MM.1S (cell line): ENCODE results near the gene VGLL4.

Source experiments
- DNase-seq: peaks from one replicate; pipeline ENCODE4 v3.0.0-alpha.2; 2015
- H2AFZ ChIP-seq: fragments of 300-600 bp; sonication (generic); 2 replicates; pipeline ENCODE4 v1.6.0; 2016; ENCODE audit warnings: antibody characterized with exemption, low read length
- H3F3A ChIP-seq: fragments of 300-600 bp; sonication (generic); 2 replicates; pipeline ENCODE4 v1.6.1; 2016; ENCODE audit warnings: mild to moderate bottlenecking, antibody characterized with exemption, low read length, moderate library complexity, mixed read lengths; ENCODE audit not compliant: insufficient read depth
- H3K27ac ChIP-seq: fragments of 300-600 bp; sonication (generic); 2 replicates; pipeline ENCODE4 v1.5.1; 2016; ENCODE audit warnings: mild to moderate bottlenecking, low read length
- H3K27me3 ChIP-seq: fragments of 300-600 bp; sonication (generic); replicated peaks from 2 replicates; pipeline ENCODE4 v1.6.0; 2016; ENCODE audit warnings: low read length; ENCODE audit not compliant: insufficient read depth
- H3K36me3 ChIP-seq: fragments of 300-600 bp; sonication (generic); replicated peaks from 2 replicates; pipeline ENCODE4 v1.6.1; 2016; ENCODE audit warnings: mild to moderate bottlenecking, low read length, mixed read lengths; ENCODE audit not compliant: insufficient read depth
- H3K4me1 ChIP-seq: fragments of 300-600 bp; sonication (generic); 2 replicates; pipeline ENCODE4 v1.6.1; 2016; ENCODE audit warnings: low read length, mixed read lengths
- H3K4me2 ChIP-seq: fragments of 300-600 bp; sonication (generic); 2 replicates; pipeline ENCODE4 v1.6.0; 2016; ENCODE audit warnings: low read depth, low read length
- H3K4me3 ChIP-seq: fragments of 300-600 bp; sonication (generic); 2 replicates; pipeline ENCODE4 v1.5.1; 2016; ENCODE audit warnings: low read length, mixed read lengths
- H3K79me2 ChIP-seq: fragments of 300-600 bp; sonication (generic); 2 replicates; pipeline ENCODE4 v1.6.1; 2016; ENCODE audit warnings: mixed run types, low read length, mixed read lengths
- H3K9ac ChIP-seq: fragments of 300-600 bp; sonication (generic); 2 replicates; pipeline ENCODE4 v1.6.1; 2016; ENCODE audit warnings: low read length, mixed read lengths
- H3K9me2 ChIP-seq: fragments of 300-600 bp; sonication (generic); replicated peaks from 2 replicates; pipeline ENCODE4 v1.6.1; 2016; ENCODE audit warnings: mild to moderate bottlenecking, low read length, mixed read lengths; ENCODE audit not compliant: insufficient read depth
- H3K9me3 ChIP-seq: fragments of 300-600 bp; sonication (generic); replicated peaks from 2 replicates; pipeline ENCODE4 v1.6.1; 2016; ENCODE audit warnings: mild to moderate bottlenecking, low read length, mixed read lengths; ENCODE audit not compliant: insufficient read depth
- H4K20me1 ChIP-seq: fragments of 300-600 bp; sonication (generic); 2 replicates; pipeline ENCODE4 v1.6.1; 2016; ENCODE audit warnings: mild to moderate bottlenecking, low read length, moderate library complexity, mixed read lengths; ENCODE audit not compliant: insufficient read depth
- CTCF ChIP-seq: fragments of 300-600 bp; sonication (generic); IDR thresholded peaks from 2 replicates; pipeline ENCODE4 v1.5.1; 2016; ENCODE audit warnings: antibody characterized with exemption, low read length, mixed read lengths
- EZH2 ChIP-seq: fragments of 300-600 bp; sonication (generic); optimal IDR thresholded peaks from 2 replicates; pipeline ENCODE3; 2017; ENCODE audit warnings: low read depth, mild to moderate bottlenecking, antibody characterized with exemption, low read length, mixed read lengths
- EZH2phosphoT487 ChIP-seq: fragments of 300-600 bp; sonication (generic); IDR thresholded peaks from 2 replicates; pipeline ENCODE4 v1.6.1; 2018; ENCODE audit warnings: antibody characterized with exemption, low read length

Gene VGLL4

GRCh38 chr3:11643605-11644087 lies at the start of gene VGLL4:
Gene VGLL4 (minus strand): TSS chr3:11643915. CDS start chr3:11643518, 397 bp downstream.
- peak within 1 kb of the TSS; percentile 47 for H3K9ac ChIP-seq
- no peaks in the 10 kb centered on the region for H4K20me1 ChIP-seq
- H3F3A ChIP-seq = peaks cover 25% of the 10 kb centered on the region
- peak within 1 kb of the TSS; percentile 92 for H3K4me2 ChIP-seq
- peaks cover 4% of the 10 kb centered on the region; the same call in 1 of the 2 replicates for H3K4me1 ChIP-seq
- no peaks in the 10 kb centered on the region for H3K36me3 ChIP-seq
- DNase-seq = peak; percentile 75
- H3K9me3 ChIP-seq = no peaks in the 10 kb centered on the region
- H3K4me3 ChIP-seq = peak within 1 kb of the TSS; percentile 63
- H3K79me2 ChIP-seq = peaks cover 44% of the 10 kb centered on the region
- H2AFZ ChIP-seq = peak within 1 kb of the TSS; percentile 50
- no peaks in the 10 kb centered on the region for H3K9me2 ChIP-seq
- peak within 1 kb of the TSS; percentile 50; the same call in 1 of the 2 replicates for H3K27ac ChIP-seq
- H3K27me3 ChIP-seq = no peaks in the 10 kb centered on the region
- no peak for TF ChIP-seq EZH2phosphoT487
- TF ChIP-seq EZH2 = no peak
- no peak for TF ChIP-seq CTCF

GRCh38 chr3:11692532-11692813 lies 48.8 kb upstream of the VGLL4 start:
- Histone ChIP-seq H3K79me2 (peaks cover 13% of the 10 kb centered on the region; the same call in 1 of the 2 replicates), H3K4me2 (no peak overlapping the region), H3K4me3 (no peak overlapping the region), H3K9ac (no peak overlapping the region), H3K36me3 (no peaks in the 10 kb centered on the region), H3K27me3 (no peaks in the 10 kb centered on the region), H3F3A (no peaks in the 10 kb centered on the region), H3K9me3 (no peaks in the 10 kb centered on the region), H4K20me1 (no peaks in the 10 kb centered on the region), H3K9me2 (no peaks in the 10 kb centered on the region), H3K4me1 (no peaks in the 10 kb centered on the region), H3K27ac (no peak overlapping the region), H2AFZ (no peak overlapping the region)
- DNase-seq = no peak
- no peak for TF ChIP-seq EZH2phosphoT487
- TF ChIP-seq CTCF = no peak
- no peak for TF ChIP-seq EZH2

GRCh38 chr3:11691767-11692531 lies 48.2 kb upstream of the VGLL4 start:
- Histone ChIP-seq H3K79me2 (peaks cover 9% of the 10 kb centered on the region; the same call in 1 of the 2 replicates), H3K9me2 (no peaks in the 10 kb centered on the region), H3K4me2 (no peak overlapping the region), H3K4me3 (no peak overlapping the region), H3K27ac (no peak overlapping the region), H4K20me1 (no peaks in the 10 kb centered on the region), H3K27me3 (no peaks in the 10 kb centered on the region), H3F3A (no peaks in the 10 kb centered on the region), H3K36me3 (no peaks in the 10 kb centered on the region), H3K4me1 (no peaks in the 10 kb centered on the region), H2AFZ (no peak overlapping the region), H3K9ac (no peak overlapping the region), H3K9me3 (no peaks in the 10 kb centered on the region)
- TF ChIP-seq EZH2phosphoT487 (no peak), EZH2 (no peak), CTCF (no peak)
- DNase-seq = no peak
